ENCODE data around the gene CDK15. TPM values are rescaled to one million over a fixed set of nuclear protein-coding genes. Genes with fewer than 3 reads are reported as not detected.
"Not testable (repeated sequence)": the region's sequence is repeated elsewhere in the genome, so short reads cannot be mapped to it uniquely, and the experiment has no call there.

CDK15 gene
- total RNA-seq, 1 donor from 2014 or later, result not detected

- Mint-ChIP-seq H3K27me3 (peaks cover 33% of the 10 kb centered on the region), H3K36me3 (ENCODE audit: low read depth) (no peaks in the 10 kb centered on the region), H3K4me3 (no peak overlapping the region), H3K4me1 (no peaks in the 10 kb centered on the region), H3K9me3 (peaks cover 4% of the 10 kb centered on the region), H3K27ac (no peak overlapping the region)
- intact Hi-C loops (cut with micrococcal nuclease), result no loop called here
- no peak for DNase-seq
Observed at GRCh38 chr2:201821080-201821479, 14.7 kb downstream of the CDK15 start.

DNA sequence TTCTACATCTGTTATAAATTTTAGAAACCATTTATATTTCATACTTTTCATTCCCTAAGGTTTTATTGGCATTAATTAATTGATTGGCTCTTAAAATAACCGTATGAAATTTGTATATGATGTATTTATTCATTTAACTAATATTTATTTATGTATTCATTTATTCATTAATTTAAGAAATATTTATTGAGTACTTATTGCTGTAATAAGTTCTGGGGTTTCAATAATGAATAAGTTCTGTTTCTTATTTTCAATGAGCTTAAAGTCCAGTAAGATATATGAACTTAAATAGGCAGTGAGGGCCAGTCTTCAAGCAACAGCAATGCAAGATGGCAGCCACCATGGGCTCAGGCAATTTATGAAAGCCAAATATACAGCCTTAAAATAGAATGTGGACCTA is 17.9 kb downstream of the CDK15 start:
- no peak overlapping the region for H3K27ac Mint-ChIP-seq
- H3K36me3 Mint-ChIP-seq (ENCODE audit: low read depth), result no peaks in the 10 kb centered on the region
- intact Hi-C loops (cut with micrococcal nuclease), result no loop called here
- H3K9me3 Mint-ChIP-seq, result peaks cover 8% of the 10 kb centered on the region
- no peak overlapping the region for H3K4me3 Mint-ChIP-seq
- no peak for DNase-seq
- no peaks in the 10 kb centered on the region for H3K4me1 Mint-ChIP-seq
- H3K27me3 Mint-ChIP-seq, result peaks cover 26% of the 10 kb centered on the region

DNA sequence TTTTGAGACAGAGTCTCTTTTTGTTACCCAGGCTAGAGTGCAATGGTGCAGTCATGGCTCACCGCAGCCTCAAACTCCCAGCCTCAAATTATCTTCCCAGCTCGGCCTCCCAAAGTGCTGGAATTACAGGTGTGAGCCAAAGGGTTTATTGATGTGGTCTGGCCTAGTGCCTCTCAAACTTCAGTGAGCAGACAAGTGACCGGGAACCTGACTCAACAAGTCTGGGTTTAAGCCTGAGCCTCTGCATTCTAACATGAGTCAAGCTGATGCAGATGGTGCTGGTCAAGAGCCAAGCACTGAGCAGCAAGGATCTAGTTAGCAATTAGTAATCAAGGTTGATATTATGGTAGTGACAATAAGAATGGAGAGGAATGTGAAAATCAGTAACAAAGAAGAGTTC is 21.3 kb downstream of the CDK15 start:
- Mint-ChIP-seq H3K4me1 (no peaks in the 10 kb centered on the region), H3K27ac (no peak overlapping the region), H3K9me3 (peaks cover 8% of the 10 kb centered on the region), H3K27me3 (peaks cover 20% of the 10 kb centered on the region), H3K4me3 (no peak overlapping the region), H3K36me3 (ENCODE audit: low read depth) (no peaks in the 10 kb centered on the region)
- intact Hi-C loops (cut with micrococcal nuclease), result no loop called here
- DNase-seq, result no peak

- no peak overlapping the region for H3K27ac Mint-ChIP-seq
- H3K9me3 Mint-ChIP-seq, result peaks cover 8% of the 10 kb centered on the region
- H3K27me3 Mint-ChIP-seq, result peaks cover 20% of the 10 kb centered on the region
- no peak for DNase-seq
- no peaks in the 10 kb centered on the region for H3K4me1 Mint-ChIP-seq
- no peak overlapping the region for H3K4me3 Mint-ChIP-seq
- no peaks in the 10 kb centered on the region for H3K36me3 Mint-ChIP-seq (ENCODE audit: low read depth)
- intact Hi-C loops (cut with micrococcal nuclease), result no loop called here
Observed at GRCh38 chr2:201828220-201828619, 21.9 kb downstream of the CDK15 start.

GRCh38 chr2:201830666-201831065 is 24.3 kb downstream of the CDK15 start:
- Mint-ChIP-seq H3K4me1 (no peaks in the 10 kb centered on the region), H3K36me3 (ENCODE audit: low read depth) (no peaks in the 10 kb centered on the region), H3K9me3 (peaks cover 9% of the 10 kb centered on the region), H3K27ac (no peak overlapping the region), H3K4me3 (no peak overlapping the region), H3K27me3 (peaks cover 13% of the 10 kb centered on the region)
- no peak for DNase-seq
- intact Hi-C loops (cut with micrococcal nuclease), result no loop called here

DNA sequence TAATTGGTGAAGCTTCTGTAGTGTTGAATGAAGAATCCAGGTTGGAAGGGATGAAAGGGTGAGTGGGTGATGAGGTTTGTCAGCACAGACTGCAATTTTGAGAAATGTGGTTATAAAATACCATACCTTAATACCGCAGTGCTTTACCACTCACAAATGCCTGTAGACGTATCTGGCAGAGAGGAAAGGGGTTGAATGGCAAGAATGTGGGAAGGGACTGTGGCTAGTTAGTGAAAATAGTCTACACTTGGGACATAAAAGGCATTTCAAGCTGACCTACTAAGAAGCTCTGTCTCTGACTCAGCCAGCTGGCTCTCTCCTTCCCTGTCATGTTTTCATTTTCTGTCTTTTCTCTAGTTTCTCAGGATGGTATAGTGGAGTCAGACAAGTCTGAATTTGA is 25.1 kb downstream of the CDK15 start:
- peaks cover 10% of the 10 kb centered on the region for H3K27me3 Mint-ChIP-seq
- peaks cover 8% of the 10 kb centered on the region for H3K9me3 Mint-ChIP-seq
- H3K4me1 Mint-ChIP-seq, result no peaks in the 10 kb centered on the region
- no peaks in the 10 kb centered on the region for H3K36me3 Mint-ChIP-seq (ENCODE audit: low read depth)
- DNase-seq, result no peak
- intact Hi-C loops (cut with micrococcal nuclease), result no loop called here
- no peak overlapping the region for H3K4me3 Mint-ChIP-seq
- no peak overlapping the region for H3K27ac Mint-ChIP-seq

- Mint-ChIP-seq H3K27me3 (peaks cover 6% of the 10 kb centered on the region), H3K27ac (no peak overlapping the region), H3K9me3 (peaks cover 3% of the 10 kb centered on the region), H3K4me1 (peaks cover 2% of the 10 kb centered on the region), H3K4me3 (no peak overlapping the region), H3K36me3 (ENCODE audit: low read depth) (no peaks in the 10 kb centered on the region)
- DNase-seq, result no peak
- intact Hi-C loops (cut with micrococcal nuclease), result no loop called here
Observed at GRCh38 chr2:201833781-201834180, 27.4 kb downstream of the CDK15 start.

- Mint-ChIP-seq H3K27me3 (peaks cover 5% of the 10 kb centered on the region), H3K4me3 (no peak overlapping the region), H3K4me1 (peaks cover 2% of the 10 kb centered on the region), H3K27ac (no peak overlapping the region), H3K36me3 (ENCODE audit: low read depth) (no peaks in the 10 kb centered on the region), H3K9me3 (peaks cover 3% of the 10 kb centered on the region)
- intact Hi-C loops (cut with micrococcal nuclease), result no loop called here
- no peak for DNase-seq
Observed at GRCh38 chr2:201835066-201835465, 28.7 kb downstream of the CDK15 start.

- H3K27me3 Mint-ChIP-seq, result peaks cover 9% of the 10 kb centered on the region
- no peak overlapping the region for H3K4me3 Mint-ChIP-seq
- peaks cover 2% of the 10 kb centered on the region for H3K4me1 Mint-ChIP-seq
- no peak overlapping the region for H3K27ac Mint-ChIP-seq
- H3K9me3 Mint-ChIP-seq, result peaks cover 10% of the 10 kb centered on the region
- no peaks in the 10 kb centered on the region for H3K36me3 Mint-ChIP-seq (ENCODE audit: low read depth)
- intact Hi-C loops (cut with micrococcal nuclease), result no loop called here
- no peak for DNase-seq
Observed at GRCh38 chr2:201837391-201837790, 31.1 kb downstream of the CDK15 start.

DNA sequence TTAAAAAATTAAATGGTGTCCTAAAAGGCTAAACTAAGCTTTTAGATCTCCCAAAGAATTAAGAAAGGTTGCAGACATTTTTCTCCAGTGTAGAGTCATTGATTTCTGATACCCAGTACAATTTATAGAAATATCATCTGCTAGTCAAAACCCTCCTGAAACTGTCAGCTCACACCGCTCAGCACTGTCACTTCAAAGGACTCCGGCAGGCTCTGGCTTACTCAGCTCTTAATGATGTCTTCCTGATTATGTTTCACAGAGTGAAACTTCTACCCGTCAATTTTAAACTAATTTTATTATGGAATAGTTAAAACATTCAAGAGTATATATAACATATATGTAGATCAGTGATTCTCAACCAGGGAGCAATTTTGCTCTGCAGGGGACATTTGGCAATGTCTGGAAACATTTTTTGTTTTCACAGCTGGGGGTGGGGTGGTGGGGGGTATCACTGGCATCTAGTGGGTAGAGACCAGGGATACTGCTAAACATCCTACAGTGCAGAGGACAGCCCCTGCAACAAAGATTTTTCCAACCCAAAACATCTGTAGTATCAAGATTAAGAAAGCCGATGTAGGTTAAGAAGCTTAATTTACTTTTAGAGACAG is 31.6 kb downstream of the CDK15 start:
- Mint-ChIP-seq H3K27me3 (peaks cover 11% of the 10 kb centered on the region), H3K4me3 (no peak overlapping the region), H3K27ac (no peak overlapping the region), H3K4me1 (peaks cover 2% of the 10 kb centered on the region), H3K9me3 (peaks cover 10% of the 10 kb centered on the region), H3K36me3 (ENCODE audit: low read depth) (no peaks in the 10 kb centered on the region)
- DNase-seq, result no peak
- intact Hi-C loops (cut with micrococcal nuclease), result no loop called here

- Mint-ChIP-seq H3K27me3 (peaks cover 11% of the 10 kb centered on the region), H3K27ac (no peak overlapping the region), H3K9me3 (peaks cover 10% of the 10 kb centered on the region), H3K36me3 (ENCODE audit: low read depth) (no peaks in the 10 kb centered on the region), H3K4me1 (peaks cover 2% of the 10 kb centered on the region), H3K4me3 (no peak overlapping the region)
- no peak for DNase-seq
- intact Hi-C loops (cut with micrococcal nuclease), result no loop called here
Observed at GRCh38 chr2:201839727-201840126, 33.4 kb downstream of the CDK15 start.

DNA sequence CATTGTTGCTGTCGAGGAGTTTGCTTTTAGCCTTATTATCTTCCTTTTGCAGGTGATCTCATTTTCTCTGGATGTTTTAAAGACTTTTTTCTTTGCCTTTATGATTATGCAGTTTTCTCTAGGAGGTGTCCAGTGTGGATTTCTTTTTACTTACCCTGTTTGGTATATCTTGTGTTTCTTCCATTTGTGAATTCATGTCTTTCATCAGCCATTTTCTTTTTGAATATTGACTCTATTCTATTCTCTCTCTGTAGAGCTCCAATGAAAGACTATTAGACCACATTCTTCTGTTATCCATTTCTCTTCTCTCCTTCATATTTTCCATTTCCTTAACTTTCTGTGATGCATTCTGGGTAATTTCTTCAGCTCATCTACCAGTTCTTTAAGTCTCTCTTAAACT is 34.4 kb downstream of the CDK15 start:
- Mint-ChIP-seq H3K9me3 (peaks cover 7% of the 10 kb centered on the region), H3K36me3 (ENCODE audit: low read depth) (no peaks in the 10 kb centered on the region), H3K4me1 (peaks cover 2% of the 10 kb centered on the region), H3K4me3 (no peak overlapping the region), H3K27me3 (peaks cover 11% of the 10 kb centered on the region), H3K27ac (no peak overlapping the region)
- DNase-seq, result no peak
- intact Hi-C loops (cut with micrococcal nuclease), result no loop called here

- Mint-ChIP-seq H3K36me3 (ENCODE audit: low read depth) (no peaks in the 10 kb centered on the region), H3K4me3 (no peak overlapping the region), H3K27ac (no peak overlapping the region), H3K4me1 (no peaks in the 10 kb centered on the region), H3K9me3 (peaks cover 7% of the 10 kb centered on the region), H3K27me3 (peaks cover 12% of the 10 kb centered on the region)
- intact Hi-C loops (cut with micrococcal nuclease), result no loop called here
- no peak for DNase-seq
Observed at GRCh38 chr2:201842131-201842860, 36.0 kb downstream of the CDK15 start.

DNA sequence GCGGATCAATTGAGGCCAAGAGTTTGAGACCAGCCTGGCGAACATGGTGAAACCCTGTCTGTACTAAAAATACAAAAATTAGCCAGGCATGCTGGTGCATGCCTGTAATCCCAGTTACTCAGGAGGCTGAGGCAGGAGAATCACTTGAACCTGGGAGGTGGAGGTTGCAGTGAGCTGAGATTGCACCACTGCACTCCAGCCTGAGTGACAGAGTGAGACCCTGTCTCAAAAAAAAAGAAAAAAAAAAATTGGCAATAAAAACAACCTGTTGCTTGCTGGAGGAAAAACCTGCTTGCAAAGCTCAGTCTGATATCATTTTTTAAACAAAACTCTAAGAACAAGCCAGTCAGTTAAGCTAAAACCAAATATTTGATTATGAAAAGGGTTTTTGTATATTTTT is 38.6 kb downstream of the CDK15 start:
- peaks cover 15% of the 10 kb centered on the region for H3K27me3 Mint-ChIP-seq
- DNase-seq; H3K4me1 Mint-ChIP-seq; H3K4me3 Mint-ChIP-seq; H3K36me3 Mint-ChIP-seq (ENCODE audit: low read depth); intact Hi-C loops (cut with micrococcal nuclease); H3K9me3 Mint-ChIP-seq; H3K27ac Mint-ChIP-seq: not testable (repeated sequence)

DNA sequence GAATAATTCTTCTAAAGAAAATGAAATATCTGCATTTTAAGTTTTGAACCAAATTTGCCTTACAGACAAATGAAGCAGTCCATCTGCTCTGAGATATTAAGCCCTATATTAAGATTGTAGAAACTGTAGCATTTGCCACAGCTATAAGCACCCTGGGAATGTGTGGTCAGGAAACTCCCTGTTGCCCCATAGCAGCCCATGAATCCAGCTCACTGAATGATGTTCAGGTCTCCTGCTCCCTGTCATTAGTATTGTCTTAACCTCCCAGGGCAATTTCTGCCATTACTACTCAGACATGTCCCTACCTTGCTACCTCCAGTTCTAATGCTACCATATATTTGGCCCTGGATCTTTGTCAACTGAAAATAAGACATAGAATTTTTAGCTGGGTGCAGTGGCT is 41.1 kb downstream of the CDK15 start:
- no peaks in the 10 kb centered on the region for H3K36me3 Mint-ChIP-seq (ENCODE audit: low read depth)
- H3K4me1 Mint-ChIP-seq, result no peaks in the 10 kb centered on the region
- DNase-seq, result no peak
- intact Hi-C loops (cut with micrococcal nuclease), result no loop called here
- H3K27ac Mint-ChIP-seq, result no peak overlapping the region
- H3K4me3 Mint-ChIP-seq, result no peak overlapping the region
- H3K9me3 Mint-ChIP-seq, result no peaks in the 10 kb centered on the region
- H3K27me3 Mint-ChIP-seq, result peaks cover 9% of the 10 kb centered on the region

Data from activated CD4-positive, alpha-beta T cell treated with anti-CD3 and anti-CD28 coated beads, Interleukin-2, amount 10 ng/mL, durations not matched to agents 24 days and 14 days (primary cell).